DND-41 (cell line): Measurements from ENCODE around the gene RCBTB2.

Source experiments
- EZH2 ChIP-seq: IDR thresholded peaks from 3 replicates; pipeline ENCODE4 v1.6.1; 2012; ENCODE audit warnings: borderline replicate concordance, low read depth, mild to moderate bottlenecking, moderate library complexity, low read length, inconsistent platforms; ENCODE audit not compliant: severe bottlenecking
- TF ChIP-seq, protein P1 (sequence below): IDR thresholded peaks from 2 replicates; pipeline ENCODE4 v1.5.1; 2012; ENCODE audit warnings: borderline replicate concordance, low read length, moderate library complexity, mild to moderate bottlenecking; ENCODE audit not compliant: poor library complexity, severe bottlenecking; ENCODE audit errors: extremely low read depth

DNA sequence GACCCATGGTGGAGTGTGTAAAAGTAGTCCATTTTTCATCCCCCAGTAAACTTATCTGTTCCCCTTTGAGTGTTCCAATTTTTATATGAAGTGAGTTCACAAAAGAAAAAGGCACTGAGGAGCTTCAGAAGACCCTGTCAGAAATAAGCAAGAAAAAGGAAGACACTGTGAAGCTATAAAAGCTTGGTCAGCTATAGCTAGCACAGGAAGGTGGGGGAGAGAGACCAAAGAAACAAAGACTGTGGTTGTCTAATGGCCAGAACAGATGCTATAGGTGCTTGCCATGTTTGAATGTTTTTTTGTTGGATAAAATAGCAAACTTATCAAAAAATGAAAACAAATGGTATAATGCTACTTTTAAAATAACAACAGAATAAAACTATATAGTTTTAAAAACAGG, 46.5 kb downstream of the RCBTB2 start:
- TF ChIP-seq, protein P1, sequence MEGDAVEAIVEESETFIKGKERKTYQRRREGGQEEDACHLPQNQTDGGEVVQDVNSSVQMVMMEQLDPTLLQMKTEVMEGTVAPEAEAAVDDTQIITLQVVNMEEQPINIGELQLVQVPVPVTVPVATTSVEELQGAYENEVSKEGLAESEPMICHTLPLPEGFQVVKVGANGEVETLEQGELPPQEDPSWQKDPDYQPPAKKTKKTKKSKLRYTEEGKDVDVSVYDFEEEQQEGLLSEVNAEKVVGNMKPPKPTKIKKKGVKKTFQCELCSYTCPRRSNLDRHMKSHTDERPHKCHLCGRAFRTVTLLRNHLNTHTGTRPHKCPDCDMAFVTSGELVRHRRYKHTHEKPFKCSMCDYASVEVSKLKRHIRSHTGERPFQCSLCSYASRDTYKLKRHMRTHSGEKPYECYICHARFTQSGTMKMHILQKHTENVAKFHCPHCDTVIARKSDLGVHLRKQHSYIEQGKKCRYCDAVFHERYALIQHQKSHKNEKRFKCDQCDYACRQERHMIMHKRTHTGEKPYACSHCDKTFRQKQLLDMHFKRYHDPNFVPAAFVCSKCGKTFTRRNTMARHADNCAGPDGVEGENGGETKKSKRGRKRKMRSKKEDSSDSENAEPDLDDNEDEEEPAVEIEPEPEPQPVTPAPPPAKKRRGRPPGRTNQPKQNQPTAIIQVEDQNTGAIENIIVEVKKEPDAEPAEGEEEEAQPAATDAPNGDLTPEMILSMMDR = no peak
- TF ChIP-seq EZH2 = no peak
